DMS114 treated with DMSO at 0.1 percent for 48 hours (cell line): ENCODE measurements around the gene TES.
"Not testable (repeated sequence)": the region's sequence is repeated elsewhere in the genome, so short reads cannot be mapped to it uniquely, and the experiment has no call there.

Experiments
- DNase-seq: peaks from one replicate; lab custom pipeline; 2025; ENCODE audit not compliant: unreplicated experiment; lab: John Stamatoyannopoulos, UW

TES gene

DNA sequence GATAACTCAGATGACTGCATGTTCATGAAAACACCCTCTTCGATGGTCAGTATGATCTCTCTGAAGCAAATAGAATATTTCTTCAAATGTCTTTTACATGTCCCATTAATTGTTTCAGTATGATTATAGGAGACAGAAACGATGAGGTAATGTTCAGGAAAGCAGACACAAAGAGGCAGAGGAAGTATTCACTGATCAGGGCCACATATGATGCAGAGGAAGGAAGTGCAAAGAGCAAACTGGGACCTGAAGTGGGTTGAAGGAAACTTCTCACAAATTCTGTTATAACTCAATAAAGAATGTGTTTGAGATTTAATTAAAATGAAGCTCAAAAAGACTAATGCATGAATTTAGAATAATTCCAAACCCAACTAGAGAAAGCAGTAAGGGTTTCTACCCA is 70.5 kb downstream of the TES start:
- no peak for DNase-seq

- no peak for DNase-seq
These were observed 73.4 kb downstream of the TES start for GRCh38 chr7:116283595-116284204.

GRCh38 chr7:116284390-116284789 is 74.1 kb downstream of the TES start:
- no peak for DNase-seq

DNA sequence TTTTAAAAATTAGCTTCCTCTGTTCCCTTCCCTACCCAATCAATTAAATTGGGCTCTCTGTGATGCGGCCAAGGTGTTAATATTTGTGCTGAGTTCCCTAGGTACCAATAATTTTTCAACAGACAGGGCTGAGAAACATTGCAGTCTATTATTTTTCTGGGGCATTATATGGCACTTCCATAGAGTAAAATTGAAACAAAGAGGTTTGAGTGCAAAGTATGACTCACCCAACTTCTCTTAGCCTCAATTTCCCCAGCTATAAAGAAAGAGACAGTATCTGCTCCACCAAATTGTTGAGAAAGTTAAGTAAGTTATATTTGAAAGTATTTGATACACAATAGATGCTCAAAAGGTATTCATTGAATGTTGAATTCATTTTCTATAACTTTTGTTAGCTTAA is 74.9 kb downstream of the TES start:
- no peak for DNase-seq

DNA sequence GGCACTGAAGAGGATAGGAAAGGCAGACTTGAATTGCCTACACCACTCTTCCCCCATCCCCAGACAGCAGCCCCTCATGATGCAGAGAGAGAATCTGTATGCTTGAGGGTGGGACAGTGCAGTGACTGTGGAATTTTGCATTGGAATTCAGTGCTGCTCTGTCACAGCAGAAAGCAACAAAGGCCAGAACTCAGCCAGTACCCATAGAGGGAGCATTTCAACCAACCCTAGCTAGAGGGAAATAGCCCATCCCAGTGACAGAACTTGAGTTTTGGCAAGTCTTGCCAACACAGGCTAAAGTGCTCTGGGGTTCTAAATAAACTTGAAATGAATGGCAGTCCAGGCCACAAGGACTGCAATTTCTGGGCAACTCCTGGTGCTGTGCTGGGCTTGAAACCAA is 80.4 kb downstream of the TES start:
- DNase-seq = no peak

DNA sequence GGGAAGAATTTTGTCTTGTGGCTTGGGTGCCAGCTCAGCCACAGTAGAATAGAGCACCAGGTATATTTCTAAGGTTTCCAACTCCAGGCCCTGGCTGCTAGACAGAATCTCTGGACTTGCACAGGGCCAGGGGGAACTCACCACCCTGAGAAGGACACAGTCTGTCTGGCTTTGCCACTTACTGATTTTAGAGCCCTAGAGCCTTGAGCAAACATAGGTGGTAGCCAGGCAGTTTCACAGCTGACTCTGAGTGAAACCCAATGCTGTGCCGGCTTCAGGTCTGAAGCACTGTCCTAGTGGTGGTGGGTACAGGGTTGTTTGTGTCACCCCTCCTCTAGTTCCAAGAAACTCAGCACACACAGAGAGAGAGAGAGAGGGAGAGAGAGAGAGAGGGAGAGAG is 81.6 kb downstream of the TES start:
- no peak for DNase-seq

DNA sequence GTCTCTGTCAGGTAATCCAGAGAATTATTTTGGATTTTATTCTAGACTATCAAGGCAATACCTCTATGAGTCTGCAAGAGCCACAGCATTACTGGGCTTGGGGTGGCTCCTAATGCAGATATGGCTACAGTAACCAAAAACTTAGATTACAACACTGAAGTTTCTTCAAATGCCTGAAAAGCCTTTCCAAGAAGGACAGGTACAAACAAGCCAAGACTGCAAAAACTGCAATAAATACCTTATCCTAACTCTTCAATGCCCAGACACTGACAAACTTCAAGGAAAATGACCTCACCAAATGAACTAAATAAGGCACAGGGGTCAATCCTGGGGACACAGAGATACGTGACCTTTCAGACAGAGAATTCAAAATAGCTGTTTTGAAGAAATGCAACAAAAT is 82.0 kb downstream of the TES start:
- DNase-seq = no peak

DNA sequence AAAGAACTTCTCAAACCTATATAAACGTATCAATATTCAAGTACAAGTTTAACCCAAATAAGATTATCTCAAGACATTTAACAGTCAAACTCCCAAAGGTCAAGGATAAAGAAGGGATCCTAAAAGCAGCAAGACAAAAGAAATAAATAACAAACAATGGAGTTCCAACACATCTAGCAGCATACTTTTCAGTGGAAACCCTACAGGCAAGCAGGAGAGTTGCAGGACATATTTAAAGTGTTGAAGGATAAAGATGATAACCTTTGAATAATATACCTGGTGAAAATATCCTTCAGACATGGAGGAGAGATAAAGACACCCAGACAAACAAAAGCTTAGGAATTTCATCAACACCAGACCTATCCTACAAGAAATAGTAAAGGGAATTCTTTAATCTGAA is 82.8 kb downstream of the TES start:
- no peak for DNase-seq

DNA sequence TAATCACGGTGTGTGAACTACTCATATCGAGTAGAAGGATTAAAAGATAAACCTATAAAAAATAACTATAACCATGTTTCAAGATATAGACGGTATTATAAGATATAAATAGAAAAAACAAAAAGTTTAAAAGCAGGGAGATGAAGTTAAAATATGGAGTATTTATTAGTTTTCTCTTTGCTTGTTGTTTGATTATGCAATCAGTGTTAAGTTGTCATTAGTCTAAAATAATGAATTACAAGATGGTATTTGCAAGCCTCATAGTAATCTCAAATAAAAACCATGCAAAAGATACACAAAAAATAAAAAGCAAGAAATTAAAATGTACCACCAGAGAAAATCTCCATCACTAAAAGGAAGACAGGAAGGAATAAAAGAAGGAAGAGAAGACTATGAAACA is 83.3 kb downstream of the TES start:
- DNase-seq = no peak

- not testable (repeated sequence) for DNase-seq
These were observed 85.6 kb downstream of the TES start for GRCh38 chr7:116295903-116296302.

GRCh38 chr7:116298055-116298454 is 87.7 kb downstream of the TES start:
- DNase-seq = no peak

GRCh38 chr7:116298576-116298975 is 88.2 kb downstream of the TES start:
- no peak for DNase-seq

DNA sequence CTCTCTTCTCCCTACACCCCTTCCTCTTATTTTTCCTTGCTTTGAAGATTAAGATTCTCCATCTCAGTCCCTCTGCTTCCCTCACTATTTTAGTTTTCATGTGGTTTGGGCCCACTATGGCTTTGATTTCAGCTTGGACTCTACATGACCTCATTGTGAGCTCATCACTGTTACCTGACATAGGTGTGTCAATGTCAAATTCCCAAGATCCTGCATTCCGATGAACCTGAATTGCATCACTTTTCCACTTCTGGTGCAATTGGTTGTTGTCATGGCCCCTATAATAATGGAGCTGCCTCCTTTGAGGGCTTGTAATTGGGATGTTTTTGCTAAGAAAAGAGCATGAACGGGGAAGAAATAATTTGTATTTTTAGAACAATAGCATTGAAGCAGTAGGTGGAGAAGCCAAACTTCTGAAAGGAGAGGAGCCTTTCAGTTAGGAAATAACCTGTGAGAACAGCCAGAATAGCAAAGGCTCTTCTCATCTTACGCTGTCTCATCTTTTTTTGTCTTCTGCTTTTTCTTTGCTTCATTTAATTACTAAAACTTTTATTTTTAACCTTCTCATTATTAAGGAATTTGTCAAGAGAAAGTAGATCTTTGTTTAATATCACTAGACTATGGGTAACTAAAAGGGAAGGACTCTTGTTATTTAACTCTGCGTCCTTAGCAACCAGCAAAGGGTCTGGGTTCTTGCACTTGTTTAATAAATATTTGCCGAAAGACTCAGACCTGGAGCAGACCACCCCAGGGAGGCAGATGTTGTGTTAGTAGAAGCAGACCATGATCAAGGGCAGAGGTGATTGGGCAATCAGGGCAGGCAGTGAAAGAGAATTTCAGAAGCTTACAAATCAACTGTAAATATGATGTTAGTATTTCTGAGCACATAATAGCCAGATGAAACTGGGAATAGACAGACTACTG is 95.4 kb downstream of the TES start:
- no peak for DNase-seq

DNA sequence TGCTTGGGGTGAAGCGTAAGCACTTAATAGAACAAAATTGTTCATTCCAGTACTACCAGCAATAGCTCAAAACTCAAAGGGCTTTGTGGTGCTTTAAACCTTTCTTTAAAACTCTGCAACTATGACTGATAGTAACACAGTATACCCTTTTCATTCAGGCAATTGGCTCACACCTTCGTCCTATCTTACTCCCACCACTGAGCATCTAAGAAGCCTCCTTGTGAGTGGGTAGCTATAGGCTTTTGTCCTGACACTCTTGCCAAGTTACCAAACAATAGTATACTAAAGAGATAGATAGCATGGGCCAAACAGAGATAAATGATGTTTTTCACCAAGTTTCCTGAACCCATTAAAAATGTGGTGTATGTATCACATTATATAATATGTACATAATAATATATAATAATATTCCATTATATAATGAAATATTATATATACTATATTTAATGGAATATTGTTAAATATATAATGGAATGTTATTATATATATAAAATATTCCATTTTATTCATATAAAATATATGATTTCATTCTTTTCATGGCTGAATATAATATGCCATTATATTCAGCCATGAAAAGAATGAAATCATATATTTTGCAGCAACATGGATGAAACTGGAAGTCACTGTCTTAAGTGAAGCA is 96.2 kb downstream of the TES start:
- DNase-seq = no peak

- no peak for DNase-seq
These were observed 96.9 kb downstream of the TES start for GRCh38 chr7:116307253-116307652.
